ENCODE data around the gene RELL2. TPM values are rescaled to one million over a fixed set of nuclear protein-coding genes. Genes with fewer than 3 reads are reported as not detected.

RELL2 gene
- total RNA-seq, 1 experiment from 2014 or later: 3.3 TPM

DNA sequence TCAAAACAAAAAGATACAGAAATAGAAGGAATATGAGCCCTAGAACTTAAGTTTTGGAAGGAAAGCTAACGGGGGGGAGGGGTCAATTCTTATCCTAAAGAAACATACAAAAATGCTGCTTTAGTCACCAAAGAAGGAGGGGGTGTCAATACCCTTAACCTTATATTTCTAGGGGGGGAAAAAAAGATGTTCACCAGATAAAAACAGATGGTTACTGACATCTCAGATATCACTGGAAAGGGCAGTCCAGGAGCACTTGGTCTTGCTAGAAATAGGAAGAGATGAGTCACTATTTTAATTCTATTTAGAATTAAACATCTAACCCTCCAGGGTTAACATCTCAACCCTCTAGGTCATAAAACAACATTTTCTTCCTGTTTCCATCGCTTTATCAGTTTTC, 19.7 kb upstream of the RELL2 start:
- peaks cover 14% of the 10 kb centered on the region for H3K36me3 ChIP-seq (ENCODE audit: low read depth)
- intact Hi-C loops (cut with micrococcal nuclease; ENCODE audit: unreplicated experiment): no loop called here
- no TSS peak for BruUV-seq (replicated peaks)
- ChIA-PET POLR2A (ENCODE audit: unreplicated experiment) (interaction anchor here (0.6 to 0.7 kb wide), 2 partner anchors 13 to 1132 kb away, joined by 5 to 16 read pairs; no protein-coding TSS in a partner anchor), CTCF (interaction anchor here (0.5 to 1.2 kb wide), 6 partner anchors 19 to 1900 kb away, joined by 3 to 17 read pairs (median 3); no protein-coding TSS in a partner anchor)
- H3K9me3 ChIP-seq (ENCODE audit: insufficient read depth, low read depth): no peaks in the 10 kb centered on the region
- peaks cover 57% of the 10 kb centered on the region for H3K79me2 ChIP-seq (ENCODE audit: low read depth)
- H3K27me3 ChIP-seq (ENCODE audit: insufficient read depth, low read depth): no peaks in the 10 kb centered on the region
- no peak overlapping the region for H2AFZ ChIP-seq
- TF ChIP-seq EZH2 (IDR thresholded peaks at IDR 0.05; ENCODE audit: low read depth): no peak
- TF ChIP-seq, protein P1, sequence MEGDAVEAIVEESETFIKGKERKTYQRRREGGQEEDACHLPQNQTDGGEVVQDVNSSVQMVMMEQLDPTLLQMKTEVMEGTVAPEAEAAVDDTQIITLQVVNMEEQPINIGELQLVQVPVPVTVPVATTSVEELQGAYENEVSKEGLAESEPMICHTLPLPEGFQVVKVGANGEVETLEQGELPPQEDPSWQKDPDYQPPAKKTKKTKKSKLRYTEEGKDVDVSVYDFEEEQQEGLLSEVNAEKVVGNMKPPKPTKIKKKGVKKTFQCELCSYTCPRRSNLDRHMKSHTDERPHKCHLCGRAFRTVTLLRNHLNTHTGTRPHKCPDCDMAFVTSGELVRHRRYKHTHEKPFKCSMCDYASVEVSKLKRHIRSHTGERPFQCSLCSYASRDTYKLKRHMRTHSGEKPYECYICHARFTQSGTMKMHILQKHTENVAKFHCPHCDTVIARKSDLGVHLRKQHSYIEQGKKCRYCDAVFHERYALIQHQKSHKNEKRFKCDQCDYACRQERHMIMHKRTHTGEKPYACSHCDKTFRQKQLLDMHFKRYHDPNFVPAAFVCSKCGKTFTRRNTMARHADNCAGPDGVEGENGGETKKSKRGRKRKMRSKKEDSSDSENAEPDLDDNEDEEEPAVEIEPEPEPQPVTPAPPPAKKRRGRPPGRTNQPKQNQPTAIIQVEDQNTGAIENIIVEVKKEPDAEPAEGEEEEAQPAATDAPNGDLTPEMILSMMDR (conservative IDR thresholded peaks at IDR 0.05): no peak
- DNase-seq: no peak
- H3F3A ChIP-seq (ENCODE audit: insufficient read depth, low read depth): peaks cover 41% of the 10 kb centered on the region
- peak overlapping the region; percentile 77 for H3K27ac ChIP-seq
- peak overlapping the region; percentile 85 for H3K4me3 ChIP-seq
- peak overlapping the region; percentile 91 for H3K4me2 ChIP-seq
- peaks cover 37% of the 10 kb centered on the region for H4K20me1 ChIP-seq (ENCODE audit: insufficient read depth)
- peaks cover 18% of the 10 kb centered on the region for H3K4me1 ChIP-seq (replicated peaks; ENCODE audit: insufficient read depth)
- H3K9me2 ChIP-seq (ENCODE audit: insufficient read depth): no peaks in the 10 kb centered on the region

DNA sequence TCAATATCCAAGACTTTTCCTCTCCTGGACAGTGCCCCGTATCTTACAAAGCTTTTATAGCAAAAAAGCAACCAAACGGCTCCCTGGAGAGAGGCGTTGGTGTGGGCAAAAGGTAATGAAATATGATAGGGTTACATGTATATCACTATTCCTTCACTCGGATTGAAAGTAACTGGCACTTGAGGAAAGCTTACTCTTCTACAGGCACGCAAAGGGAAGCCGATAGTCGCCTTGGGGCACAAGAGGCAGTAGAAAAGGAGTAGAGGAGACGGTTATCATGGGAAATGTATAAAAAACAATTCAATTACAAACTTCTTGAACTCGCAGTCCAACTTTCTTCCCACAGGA, 19.1 kb upstream of the RELL2 start:
- peak overlapping the region; percentile 91 for H3K4me2 ChIP-seq
- peak in 1 of 2 experiments; percentile 44 for DNase-seq
- POLR2A ChIA-PET (ENCODE audit: unreplicated experiment): interaction anchor here (0.6 kb wide), 1 partner anchor 298 kb away, joined by 6 read pairs; no protein-coding TSS in a partner anchor
- H3K79me2 ChIP-seq (ENCODE audit: low read depth): peaks cover 52% of the 10 kb centered on the region
- peaks cover 18% of the 10 kb centered on the region for H3K4me1 ChIP-seq (replicated peaks; ENCODE audit: insufficient read depth)
- H3K9me3 ChIP-seq (ENCODE audit: insufficient read depth, low read depth): no peaks in the 10 kb centered on the region
- TSS peak; percentile 44 for BruUV-seq (replicated peaks)
- CTCF ChIA-PET: interaction anchor here (0.5 to 1.7 kb wide), 7 partner anchors 19 to 1900 kb away, joined by 3 to 17 read pairs (median 3); no protein-coding TSS in a partner anchor
- H3K36me3 ChIP-seq (ENCODE audit: low read depth): peaks cover 14% of the 10 kb centered on the region
- H3K27ac ChIP-seq: peak overlapping the region; percentile 77
- no peak for TF ChIP-seq EZH2 (IDR thresholded peaks at IDR 0.05; ENCODE audit: low read depth)
- TF ChIP-seq, protein P1 (conservative IDR thresholded peaks at IDR 0.05): 0 out of 2 replicates have a peak, but pooled peaks have one; percentile 18
- H3K9me2 ChIP-seq (ENCODE audit: insufficient read depth): no peaks in the 10 kb centered on the region
- no peaks in the 10 kb centered on the region for H3K27me3 ChIP-seq (ENCODE audit: insufficient read depth, low read depth)
- H3K4me3 ChIP-seq: peak overlapping the region; percentile 85
- H3F3A ChIP-seq (ENCODE audit: insufficient read depth, low read depth): peaks cover 43% of the 10 kb centered on the region
- peak overlapping the region; percentile 75 for H2AFZ ChIP-seq
- H4K20me1 ChIP-seq (ENCODE audit: insufficient read depth): peaks cover 37% of the 10 kb centered on the region
- intact Hi-C loops (cut with micrococcal nuclease; ENCODE audit: unreplicated experiment): loop anchor here (2.0 kb wide), 1 partner anchor 613 kb away; no protein-coding TSS in a partner anchor

DNA sequence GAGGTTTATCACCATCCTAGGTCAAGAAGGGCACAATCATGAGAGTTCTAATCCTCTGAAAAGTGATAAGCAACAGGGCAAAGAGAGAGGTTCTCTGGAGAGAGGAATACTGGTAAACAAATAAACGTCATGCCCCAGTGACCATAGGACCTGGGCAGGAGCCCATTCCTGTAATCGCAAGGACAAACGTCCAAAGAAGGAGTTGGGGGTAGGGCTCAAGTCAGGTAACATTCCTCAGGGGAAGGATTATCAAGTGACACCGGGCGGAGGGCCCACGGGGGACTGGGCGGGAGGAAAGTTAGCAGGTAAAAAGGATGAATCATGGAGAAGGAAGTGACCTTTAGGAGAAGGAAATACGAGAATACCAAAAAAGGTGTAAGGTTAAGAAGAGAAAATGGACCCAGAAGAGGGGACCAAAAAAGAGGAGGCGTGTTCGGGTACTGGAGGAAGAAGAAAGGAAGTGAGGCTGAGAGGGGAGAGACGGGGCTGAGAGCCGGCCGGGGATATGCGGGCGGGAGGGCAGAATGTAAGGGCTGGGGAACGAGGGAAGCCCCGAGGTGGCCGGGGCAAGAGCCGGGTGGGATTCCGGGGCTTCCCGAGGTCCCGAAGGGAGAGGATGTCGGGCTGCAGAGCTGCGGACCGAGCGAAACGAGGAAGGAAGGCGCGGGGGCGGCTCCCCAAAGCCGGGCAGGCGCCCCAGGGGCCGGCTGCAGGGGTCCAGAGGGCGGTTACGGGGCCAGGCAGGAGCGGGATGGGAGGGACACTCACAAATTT, 18.6 kb upstream of the RELL2 start:
- DNase-seq: peak; percentile 80 to 83
- peak overlapping the region; percentile 91 for H3K4me2 ChIP-seq
- intact Hi-C loops (cut with micrococcal nuclease; ENCODE audit: unreplicated experiment): loop anchor here (2.0 kb wide), 1 partner anchor 613 kb away; no protein-coding TSS in a partner anchor
- H3F3A ChIP-seq (ENCODE audit: insufficient read depth, low read depth): peaks cover 43% of the 10 kb centered on the region
- TF ChIP-seq, protein P1 (conservative IDR thresholded peaks at IDR 0.05): no peak
- TF ChIP-seq EZH2 (IDR thresholded peaks at IDR 0.05; ENCODE audit: low read depth): no peak
- peak overlapping the region; percentile 85 for H3K4me3 ChIP-seq
- no peaks in the 10 kb centered on the region for H3K9me2 ChIP-seq (ENCODE audit: insufficient read depth)
- POLR2A ChIA-PET (ENCODE audit: unreplicated experiment): interaction anchor here (0.6 to 0.7 kb wide), 3 partner anchors 18 to 306 kb away, joined by 4 to 7 read pairs (median 6); partner anchors contain the start of genes DELE1, HDAC3 and RELL2
- BruUV-seq (replicated peaks): no TSS peak
- peak overlapping the region; percentile 77 for H3K27ac ChIP-seq
- H4K20me1 ChIP-seq (ENCODE audit: insufficient read depth): peaks cover 35% of the 10 kb centered on the region
- peaks cover 14% of the 10 kb centered on the region for H3K36me3 ChIP-seq (ENCODE audit: low read depth)
- no peaks in the 10 kb centered on the region for H3K9me3 ChIP-seq (ENCODE audit: insufficient read depth, low read depth)
- H3K27me3 ChIP-seq (ENCODE audit: insufficient read depth, low read depth): no peaks in the 10 kb centered on the region
- peaks cover 47% of the 10 kb centered on the region for H3K79me2 ChIP-seq (ENCODE audit: low read depth)
- H2AFZ ChIP-seq: peak overlapping the region; percentile 75
- peaks cover 18% of the 10 kb centered on the region for H3K4me1 ChIP-seq (replicated peaks; ENCODE audit: insufficient read depth)
- CTCF ChIA-PET: interaction anchor here (0.5 to 2.2 kb wide), 11 partner anchors 14 to 1901 kb away, joined by 3 to 32 read pairs (median 4); no protein-coding TSS in a partner anchor

All from PC-9 (cell line).